ENCODE results near the gene C2CD2.

The C2CD2 gene

GRCh38 chr21:41932576-41933312, 21.1 kb downstream of the C2CD2 start:
- peak; percentile 74 for DNase-seq (ENCODE audit: low spot score)

- DNase-seq (ENCODE audit: low spot score): peak; percentile 90
Observed at GRCh38 chr21:41932191-41932575, 21.6 kb downstream of the C2CD2 start.

- DNase-seq (ENCODE audit: low spot score): no peak
Observed at GRCh38 chr21:41931041-41931451, 22.8 kb downstream of the C2CD2 start.

- no peak for DNase-seq (ENCODE audit: low spot score)
Observed at GRCh38 chr21:41929248-41929647, 24.6 kb downstream of the C2CD2 start.

- no peak for DNase-seq (ENCODE audit: low spot score)
Observed at GRCh38 chr21:41928621-41929220, 25.1 kb downstream of the C2CD2 start.

- no peak for DNase-seq (ENCODE audit: low spot score)
Observed at GRCh38 chr21:41927727-41928409, 25.9 kb downstream of the C2CD2 start.

GRCh38 chr21:41926807-41927171, 27.0 kb downstream of the C2CD2 start:
- no peak for DNase-seq (ENCODE audit: low spot score)

- DNase-seq (ENCODE audit: low spot score): no peak
Observed at GRCh38 chr21:41926117-41926806, 27.6 kb downstream of the C2CD2 start.

- DNase-seq (ENCODE audit: low spot score): no peak
Observed at GRCh38 chr21:41925767-41926116, 28.1 kb downstream of the C2CD2 start.

- DNase-seq (ENCODE audit: low spot score): no peak
Observed at GRCh38 chr21:41924368-41924754, 29.5 kb downstream of the C2CD2 start.

GRCh38 chr21:41923631-41924367, 30.0 kb downstream of the C2CD2 start:
- DNase-seq (ENCODE audit: low spot score): no peak

- DNase-seq (ENCODE audit: low spot score): no peak
Observed at GRCh38 chr21:41923186-41923585, 30.6 kb downstream of the C2CD2 start.

- no peak for DNase-seq (ENCODE audit: low spot score)
Observed at GRCh38 chr21:41921021-41921420, 32.8 kb downstream of the C2CD2 start.

- DNase-seq (ENCODE audit: low spot score): no peak
Observed at GRCh38 chr21:41920476-41920875, 33.3 kb downstream of the C2CD2 start.

- no peak for DNase-seq (ENCODE audit: low spot score)
Observed at GRCh38 chr21:41919666-41920398, 34.0 kb downstream of the C2CD2 start.

GRCh38 chr21:41918561-41919358, 35.1 kb downstream of the C2CD2 start:
- no peak for DNase-seq (ENCODE audit: low spot score)

- no peak for DNase-seq (ENCODE audit: low spot score)
Observed at GRCh38 chr21:41917531-41917930, 36.3 kb downstream of the C2CD2 start.

GRCh38 chr21:41916888-41917433, 36.9 kb downstream of the C2CD2 start:
- DNase-seq (ENCODE audit: low spot score): no peak

- no peak for DNase-seq (ENCODE audit: low spot score)
Observed at GRCh38 chr21:41914965-41915364, 38.9 kb downstream of the C2CD2 start.

- no peak for DNase-seq (ENCODE audit: low spot score)
Observed at GRCh38 chr21:41914358-41914757, 39.5 kb downstream of the C2CD2 start.

Measured in RKO (cell line).